ENCODE measurements around the gene SPP1.
"Not testable (repeated sequence)": the region's sequence is repeated elsewhere in the genome, so short reads cannot be mapped to it uniquely, and the experiment has no call there.

SPP1 gene

DNA sequence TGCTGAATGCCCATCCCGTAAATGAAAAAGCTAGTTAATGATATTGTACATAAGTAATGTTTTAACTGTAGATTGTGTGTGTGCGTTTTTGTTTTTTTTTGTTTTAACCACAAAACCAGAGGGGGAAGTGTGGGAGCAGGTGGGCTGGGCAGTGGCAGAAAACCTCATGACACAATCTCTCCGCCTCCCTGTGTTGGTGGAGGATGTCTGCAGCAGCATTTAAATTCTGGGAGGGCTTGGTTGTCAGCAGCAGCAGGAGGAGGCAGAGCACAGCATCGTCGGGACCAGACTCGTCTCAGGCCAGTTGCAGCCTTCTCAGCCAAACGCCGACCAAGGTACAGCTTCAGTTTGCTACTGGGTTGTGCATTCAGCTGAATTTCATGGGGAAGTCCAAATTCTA is at the start of gene SPP1:
SPP1 (plus strand) TSS at position 249 of the 400 bp plus-strand sequence. CDS start 1,182 bp downstream, outside the sequence.
- in situ Hi-C loops (cut with HindIII; ENCODE audit: low pct_ligation_motif_present, low pct_unique_long_range_greater_than_20kb, low sequenced_read_pairs), result no loop called here
- DNase-seq, result peak; percentile 97

DNA sequence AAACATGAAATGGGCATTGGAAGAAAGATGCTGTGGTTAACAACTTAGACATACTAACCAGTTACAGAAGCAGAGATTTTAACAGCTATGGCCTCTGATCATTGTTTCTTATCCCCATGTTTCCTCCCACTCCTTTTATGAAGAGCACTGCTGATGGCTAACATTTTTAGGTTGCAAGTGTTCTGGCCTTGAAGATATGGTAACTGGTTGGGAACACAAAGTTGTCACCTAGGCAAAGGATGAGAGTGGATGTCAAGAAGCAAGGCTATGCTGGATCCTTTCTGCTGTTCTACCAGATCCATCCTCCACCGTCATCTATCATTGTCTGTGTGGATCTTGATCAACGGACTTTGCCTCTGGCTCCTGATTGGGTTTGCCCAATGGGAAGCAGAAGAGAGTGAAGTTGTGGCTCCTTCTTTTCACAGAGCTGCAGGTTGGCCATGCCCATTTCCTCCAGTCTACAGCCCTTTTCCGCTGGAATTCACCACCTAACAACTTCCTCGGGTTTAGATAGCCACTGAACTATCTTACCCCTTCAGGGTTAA is 48.9 kb upstream of the SPP1 start:
- in situ Hi-C loops (cut with HindIII; ENCODE audit: low pct_ligation_motif_present, low pct_unique_long_range_greater_than_20kb, low sequenced_read_pairs), result no loop called here
- DNase-seq, result no peak

DNA sequence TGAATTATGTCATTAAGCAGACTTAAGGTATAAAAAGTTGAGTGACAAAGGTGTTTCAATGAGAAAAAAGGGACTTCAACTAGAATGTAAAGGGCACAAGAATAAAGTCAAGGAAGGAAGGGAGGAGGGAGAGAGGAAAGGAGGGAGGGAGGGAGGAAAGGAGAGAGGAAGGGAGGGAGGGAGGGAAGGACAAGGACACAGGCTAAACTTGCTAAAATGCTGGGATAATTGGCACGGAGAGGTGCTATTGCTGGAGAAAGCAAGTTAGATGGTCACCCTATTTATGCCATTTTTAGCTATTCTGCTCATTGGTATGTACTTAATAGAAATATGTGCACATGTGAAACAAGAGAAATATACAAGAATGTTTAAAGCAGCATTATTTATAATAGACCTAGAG is 44.9 kb upstream of the SPP1 start:
- in situ Hi-C loops (cut with HindIII; ENCODE audit: low pct_ligation_motif_present, low pct_unique_long_range_greater_than_20kb, low sequenced_read_pairs), result no loop called here
- no peak for DNase-seq

DNA sequence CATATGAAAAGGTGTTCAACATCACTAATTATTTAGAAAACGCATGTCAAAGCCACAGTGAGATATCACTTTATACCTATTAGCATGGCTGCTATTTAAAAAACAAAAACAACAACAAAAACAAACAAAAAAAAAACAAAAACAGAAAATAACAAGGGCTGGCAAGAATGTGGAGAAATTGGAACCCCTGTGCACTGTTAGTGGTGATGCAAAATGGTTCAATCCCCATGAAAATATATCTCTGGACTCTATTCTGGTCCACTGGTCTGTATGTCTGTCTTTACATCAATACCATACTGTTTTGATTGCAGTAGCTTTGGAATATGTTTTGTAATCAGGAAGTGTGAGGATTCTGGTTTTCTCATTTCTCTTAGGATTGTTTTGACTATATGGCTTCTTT is 43.6 kb upstream of the SPP1 start:
- in situ Hi-C loops (cut with HindIII; ENCODE audit: low pct_ligation_motif_present, low pct_unique_long_range_greater_than_20kb, low sequenced_read_pairs), result no loop called here
- no peak for DNase-seq

GRCh38 chr4:87932718-87933141 is 42.8 kb upstream of the SPP1 start:
- in situ Hi-C loops (cut with HindIII; ENCODE audit: low pct_ligation_motif_present, low pct_unique_long_range_greater_than_20kb, low sequenced_read_pairs), result no loop called here
- no peak for DNase-seq

DNA sequence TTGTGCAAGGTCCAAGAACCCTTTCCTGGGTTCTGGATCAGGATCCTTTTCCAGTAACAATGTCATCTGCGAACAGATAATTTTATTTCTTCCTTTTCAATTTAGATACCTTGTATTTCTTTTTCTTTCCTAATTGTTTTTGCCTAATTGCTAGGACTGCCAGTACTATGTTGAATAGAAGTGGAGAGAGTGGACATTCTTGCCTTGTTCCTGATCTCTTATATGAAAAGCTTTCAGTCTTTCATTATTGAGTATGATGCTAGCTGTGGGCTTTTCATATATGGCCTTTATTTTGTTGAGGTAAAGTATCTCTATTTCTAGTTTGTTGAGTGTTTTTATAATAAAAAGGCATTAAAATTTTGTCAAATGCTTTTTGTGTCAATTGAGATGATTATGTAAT is 42.2 kb upstream of the SPP1 start:
- in situ Hi-C loops (cut with HindIII; ENCODE audit: low pct_ligation_motif_present, low pct_unique_long_range_greater_than_20kb, low sequenced_read_pairs), result no loop called here
- no peak for DNase-seq

GRCh38 chr4:87934157-87934704 is 41.3 kb upstream of the SPP1 start:
- in situ Hi-C loops (cut with HindIII; ENCODE audit: low pct_ligation_motif_present, low pct_unique_long_range_greater_than_20kb, low sequenced_read_pairs), result no loop called here
- no peak for DNase-seq

- in situ Hi-C loops (cut with HindIII; ENCODE audit: low pct_ligation_motif_present, low pct_unique_long_range_greater_than_20kb, low sequenced_read_pairs), result no loop called here
- no peak for DNase-seq
Observed at GRCh38 chr4:87934973-87935372, 40.5 kb upstream of the SPP1 start.

GRCh38 chr4:87935954-87936353 is 39.6 kb upstream of the SPP1 start:
- DNase-seq; in situ Hi-C loops (cut with HindIII; ENCODE audit: low pct_ligation_motif_present, low pct_unique_long_range_greater_than_20kb, low sequenced_read_pairs): not testable (repeated sequence)

- in situ Hi-C loops (cut with HindIII; ENCODE audit: low pct_ligation_motif_present, low pct_unique_long_range_greater_than_20kb, low sequenced_read_pairs), result no loop called here
Observed at GRCh38 chr4:87937523-87937922, 38.0 kb upstream of the SPP1 start.

DNA sequence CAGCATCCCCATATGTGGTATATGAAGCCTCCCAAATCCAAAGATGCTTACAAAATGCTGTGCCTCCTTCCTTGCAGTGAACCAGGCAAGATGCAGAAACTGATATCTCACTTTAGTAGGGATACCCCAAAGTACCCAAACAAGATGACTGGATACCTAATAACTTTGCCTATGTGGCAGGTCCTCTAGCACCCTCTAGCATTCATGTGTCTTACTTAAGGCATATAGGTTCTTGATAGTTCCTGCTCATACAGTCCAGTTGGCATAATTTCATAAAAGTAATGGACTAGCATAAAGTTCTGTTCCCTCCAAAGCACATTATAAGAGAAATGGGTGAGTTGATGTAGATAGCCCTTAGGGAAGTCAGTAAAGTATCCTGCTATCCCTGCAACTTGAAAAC is 36.8 kb upstream of the SPP1 start:
- no peak for DNase-seq
- in situ Hi-C loops (cut with HindIII; ENCODE audit: low pct_ligation_motif_present, low pct_unique_long_range_greater_than_20kb, low sequenced_read_pairs), result no loop called here

More at GRCh38 chr4:87937523-87937922, 38.0 kb upstream of the SPP1 start:
- no peak for DNase-seq

DNA sequence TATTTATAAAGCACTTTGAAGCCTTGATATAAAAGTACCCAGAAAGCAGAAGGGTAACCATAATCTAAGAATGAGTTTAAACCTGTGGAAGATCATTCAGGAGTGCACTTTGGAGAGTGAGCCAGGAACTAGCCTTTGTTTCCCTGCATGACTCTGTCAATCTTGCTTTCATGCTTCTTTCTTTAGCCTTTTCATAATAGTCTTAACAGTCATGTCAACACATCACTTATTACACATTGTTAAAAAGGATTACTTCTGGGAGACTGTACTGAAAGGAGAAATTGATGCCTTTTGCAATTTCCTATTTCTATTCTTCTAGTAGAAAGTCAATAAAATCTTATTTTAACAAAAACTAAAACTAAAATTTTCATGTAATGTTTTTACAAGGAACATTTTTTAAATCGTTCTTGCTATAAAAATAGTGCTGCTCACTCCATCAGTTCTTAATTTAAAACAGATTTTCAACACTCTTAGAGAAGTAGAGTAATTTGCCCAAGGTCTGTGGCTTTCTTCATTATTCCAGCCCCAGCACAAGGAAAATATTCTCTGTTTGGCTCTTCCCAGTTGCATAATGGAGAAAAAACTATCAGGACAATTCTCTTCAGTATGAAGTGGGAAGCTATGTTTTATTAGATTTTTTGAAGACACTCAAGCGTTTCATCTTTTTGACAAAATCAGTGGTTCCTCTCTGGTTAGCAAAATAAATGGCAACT is 35.4 kb upstream of the SPP1 start:
- in situ Hi-C loops (cut with HindIII; ENCODE audit: low pct_ligation_motif_present, low pct_unique_long_range_greater_than_20kb, low sequenced_read_pairs), result no loop called here
- DNase-seq, result no peak

DNA sequence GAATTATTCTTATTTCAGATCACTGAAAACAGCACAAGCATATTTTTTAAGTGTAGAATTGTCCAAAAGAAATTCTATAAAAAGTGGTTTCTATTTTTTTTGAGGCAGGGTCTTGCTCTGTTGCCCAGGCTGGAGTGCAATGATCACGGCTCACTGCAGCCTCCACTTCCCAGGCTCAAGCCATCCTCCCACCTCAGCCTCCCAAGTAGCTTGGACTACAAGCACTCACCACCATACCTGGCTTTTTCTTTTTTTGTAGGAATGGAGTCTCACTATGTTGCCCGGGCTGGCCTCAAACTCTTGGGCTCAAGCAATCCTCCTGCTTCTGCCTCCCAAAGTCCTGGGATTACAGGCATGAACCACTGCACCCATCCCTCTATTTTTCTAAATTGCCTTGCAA is 34.7 kb upstream of the SPP1 start:
- DNase-seq; in situ Hi-C loops (cut with HindIII; ENCODE audit: low pct_ligation_motif_present, low pct_unique_long_range_greater_than_20kb, low sequenced_read_pairs): not testable (repeated sequence)

GRCh38 chr4:87941537-87942392 is 33.7 kb upstream of the SPP1 start:
- DNase-seq, result no peak
- in situ Hi-C loops (cut with HindIII; ENCODE audit: low pct_ligation_motif_present, low pct_unique_long_range_greater_than_20kb, low sequenced_read_pairs), result no loop called here

DNA sequence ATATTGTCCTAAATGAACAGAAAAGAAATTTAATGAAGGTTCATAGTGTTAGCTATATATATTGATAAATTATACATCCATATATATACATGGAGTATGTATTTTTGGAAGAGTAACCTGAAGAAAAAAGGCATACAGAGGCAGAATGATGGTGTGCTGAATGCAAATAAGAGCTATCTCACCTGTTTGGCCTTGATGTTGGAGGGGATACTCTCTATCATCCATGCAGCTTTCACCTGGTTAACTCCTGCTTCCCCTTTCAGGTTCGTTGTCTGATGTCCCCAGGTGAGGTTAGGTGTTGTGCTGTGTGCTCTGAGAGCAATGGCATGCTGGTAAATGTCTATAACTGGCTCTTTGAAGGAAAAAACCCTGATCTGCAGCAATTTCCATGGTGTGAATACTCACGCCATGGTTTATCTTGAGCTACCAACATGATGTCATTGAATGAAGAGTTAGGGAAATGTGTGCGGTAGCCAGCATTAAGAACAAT is 31.8 kb upstream of the SPP1 start:
- in situ Hi-C loops (cut with HindIII; ENCODE audit: low pct_ligation_motif_present, low pct_unique_long_range_greater_than_20kb, low sequenced_read_pairs), result no loop called here
- DNase-seq, result no peak

DNA sequence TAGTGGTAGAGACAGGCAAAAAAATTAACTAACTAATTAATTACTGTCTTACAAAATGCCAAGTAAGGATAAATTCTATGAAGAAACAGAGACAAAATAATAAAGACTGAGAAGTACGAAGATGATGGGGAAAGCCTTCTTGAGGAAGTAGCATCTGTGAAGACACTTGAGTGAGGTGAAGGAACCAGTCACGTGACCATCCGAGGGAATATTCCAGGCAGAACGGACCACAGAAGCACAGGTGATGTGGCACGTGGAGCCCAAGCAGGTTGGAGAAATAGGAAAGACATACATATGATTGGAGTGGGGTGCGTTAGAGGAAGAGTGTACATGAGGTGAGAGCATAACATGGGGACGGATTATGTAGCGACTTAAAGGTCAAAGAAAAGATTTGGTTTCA is 30.5 kb upstream of the SPP1 start:
- in situ Hi-C loops (cut with HindIII; ENCODE audit: low pct_ligation_motif_present, low pct_unique_long_range_greater_than_20kb, low sequenced_read_pairs), result no loop called here
- no peak for DNase-seq

GRCh38 chr4:87946766-87947165 is 28.7 kb upstream of the SPP1 start:
- DNase-seq, result no peak
- in situ Hi-C loops (cut with HindIII; ENCODE audit: low pct_ligation_motif_present, low pct_unique_long_range_greater_than_20kb, low sequenced_read_pairs), result no loop called here

GRCh38 chr4:87947381-87948160 is 27.9 kb upstream of the SPP1 start:
- no peak for DNase-seq

More at GRCh38 chr4:87947381-87948160, 27.9 kb upstream of the SPP1 start:
- in situ Hi-C loops (cut with HindIII; ENCODE audit: low pct_ligation_motif_present, low pct_unique_long_range_greater_than_20kb, low sequenced_read_pairs), result no loop called here
